GM18907 (cell line): ENCODE results near the gene ANGPTL7.

Experiments used
- ATAC-seq: cut with Tn5 transposase; IDR thresholded peaks from one replicate; pipeline ENCODE4 v1.9.1; 2021; ENCODE audit warnings: mild to moderate bottlenecking, moderate library complexity; ENCODE audit not compliant: unreplicated experiment

Gene ANGPTL7

GRCh38 chr1:11198851-11199594 is 9.9 kb downstream of the ANGPTL7 start:
- ATAC-seq, result no peak

- no peak for ATAC-seq
Observed at GRCh38 chr1:11204396-11205190, 15.4 kb downstream of the ANGPTL7 start.

- no peak for ATAC-seq
Observed at GRCh38 chr1:11207898-11208611, 18.9 kb downstream of the ANGPTL7 start.

- no peak for ATAC-seq
Observed at GRCh38 chr1:11211461-11211860, 22.3 kb downstream of the ANGPTL7 start.

- no peak for ATAC-seq
Observed at GRCh38 chr1:11211925-11212587, 22.9 kb downstream of the ANGPTL7 start.

GRCh38 chr1:11214698-11215380 is 25.7 kb downstream of the ANGPTL7 start:
- ATAC-seq, result no peak

- no peak for ATAC-seq
Observed at GRCh38 chr1:11215381-11216005, 26.3 kb downstream of the ANGPTL7 start.

- ATAC-seq, result no peak
Observed at GRCh38 chr1:11216074-11216473, 26.9 kb downstream of the ANGPTL7 start.

- no peak for ATAC-seq
Observed at GRCh38 chr1:11227106-11228077, 38.2 kb downstream of the ANGPTL7 start.

- ATAC-seq, result no peak
Observed at GRCh38 chr1:11229203-11229602, 40.0 kb downstream of the ANGPTL7 start.

- ATAC-seq, result no peak
Observed at GRCh38 chr1:11233208-11233607, 44.1 kb downstream of the ANGPTL7 start.

- ATAC-seq, result no peak
Observed at GRCh38 chr1:11237356-11237755, 48.2 kb downstream of the ANGPTL7 start.

GRCh38 chr1:11238311-11238710 is 49.2 kb downstream of the ANGPTL7 start:
- no peak for ATAC-seq

GRCh38 chr1:11245248-11245647 is 56.1 kb downstream of the ANGPTL7 start:
- ATAC-seq, result no peak
